NK-92 (cell line): Measurements from ENCODE around the gene GPR157.
"Not testable (repeated sequence)": the region's sequence is repeated elsewhere in the genome, so short reads cannot be mapped to it uniquely, and the experiment has no call there.

Source experiments
- DNase-seq: peaks from one replicate; lab custom pipeline; 2025; ENCODE audit not compliant: unreplicated experiment; lab: John Stamatoyannopoulos, UW

GPR157 gene

GRCh38 chr1:9120312-9120958 lies 8.5 kb downstream of the GPR157 start:
- DNase-seq, result no peak

- DNase-seq, result no peak
Measured at GRCh38 chr1:9119745-9120144, 9.2 kb downstream of the GPR157 start.

GRCh38 chr1:9118186-9118585 lies 10.7 kb downstream of the GPR157 start:
- DNase-seq, result no peak

GRCh38 chr1:9115351-9116205 lies 13.3 kb downstream of the GPR157 start:
- no peak for DNase-seq

GRCh38 chr1:9112961-9113880 lies 15.7 kb downstream of the GPR157 start:
- DNase-seq, result no peak

- DNase-seq, result no peak
Measured at GRCh38 chr1:9111957-9112356, 16.9 kb downstream of the GPR157 start.

- DNase-seq, result no peak
Measured at GRCh38 chr1:9111357-9111691, 17.6 kb downstream of the GPR157 start.

GRCh38 chr1:9110669-9111356 lies 18.1 kb downstream of the GPR157 start:
- no peak for DNase-seq

- DNase-seq, result no peak
Measured at GRCh38 chr1:9108056-9108665, 20.7 kb downstream of the GPR157 start.

- DNase-seq, result no peak
Measured at GRCh38 chr1:9107136-9107535, 21.8 kb downstream of the GPR157 start.

GRCh38 chr1:9106286-9106685 lies 22.6 kb downstream of the GPR157 start:
- no peak for DNase-seq

GRCh38 chr1:9105336-9105867 lies 23.5 kb downstream of the GPR157 start:
- DNase-seq, result no peak

- DNase-seq, result no peak
Measured at GRCh38 chr1:9101510-9102146, 27.3 kb downstream of the GPR157 start.

GRCh38 chr1:9100471-9101043 lies 28.3 kb downstream of the GPR157 start:
- no peak for DNase-seq

- no peak for DNase-seq
Measured at GRCh38 chr1:9099555-9099954, 29.3 kb downstream of the GPR157 start.

GRCh38 chr1:9097947-9098705 lies 30.8 kb downstream of the GPR157 start:
- no peak for DNase-seq

- DNase-seq, result no peak
Measured at GRCh38 chr1:9095818-9096217, 33.1 kb downstream of the GPR157 start.

GRCh38 chr1:9093996-9094595 lies 34.8 kb downstream of the GPR157 start:
- DNase-seq, result not testable (repeated sequence)
